ENCODE data around the gene ODAM. TPM values are rescaled to one million over a fixed set of nuclear protein-coding genes. Genes with fewer than 3 reads are reported as not detected.
"Not testable (repeated sequence)": the region's sequence is repeated elsewhere in the genome, so short reads cannot be mapped to it uniquely, and the experiment has no call there.

ODAM gene
- total RNA-seq, 8 experiments from 2014 or later, result 0.40 TPM; not detected in 7

DNA sequence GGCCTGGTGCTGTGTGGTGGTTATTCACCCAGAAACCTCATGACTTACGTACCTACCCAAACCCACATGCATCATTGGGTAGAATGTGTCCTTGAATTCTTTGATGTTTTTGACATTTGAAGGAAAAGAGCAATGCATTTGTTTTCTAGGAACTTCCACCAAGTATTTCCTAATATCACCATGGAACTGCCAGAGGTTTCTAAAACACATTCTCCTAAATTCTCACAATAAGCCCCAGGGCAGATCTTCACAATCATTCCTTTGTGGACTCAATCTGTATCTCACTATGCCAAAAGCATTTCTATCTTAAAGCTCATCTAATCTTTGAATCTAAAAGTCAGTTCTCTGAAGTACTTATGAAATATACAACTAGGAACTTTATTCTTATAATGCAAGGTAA lies 8.3 kb upstream of the ODAM start:
- Histone ChIP-seq H3K4me1 (replicated peaks in 1 of 2) (no peaks in the 10 kb centered on the region), H3K4me3 (no peak overlapping the region), H3K27ac (no peak overlapping the region)
- ATAC-seq (replicated peaks in 6 of 8), result no peak
- 38 to 100% (median 90%) methylated on average over 1 of the region's 1 CpG; no CpG with 5 or more reads in 6 of the 10 experiments for WGBS, 10 experiments
- in situ Hi-C loops (cut with MboI; ENCODE audit: low pct_unique_long_range_greater_than_20kb in 2 of 9, low sequenced_read_pairs in 9 of 9, unreplicated experiment in 9 of 9), result loop anchor here in 3 of 9 experiments (10.0 to 25.0 kb wide), 4 partner anchors 275 to 500 kb away; no protein-coding TSS in a partner anchor

GRCh38 chr4:70190579-70190978 lies 4.9 kb upstream of the ODAM start:
- in situ Hi-C loops (cut with MboI; ENCODE audit: low pct_unique_long_range_greater_than_20kb in 2 of 9, low sequenced_read_pairs in 9 of 9, unreplicated experiment in 9 of 9), result loop anchor here in 3 of 9 experiments (25.0 kb wide), 3 partner anchors 278 to 503 kb away; no protein-coding TSS in a partner anchor
- ATAC-seq (replicated peaks in 6 of 8), result no peak

GRCh38 chr4:70191647-70192046 lies 3.9 kb upstream of the ODAM start:
- H3K27ac ChIP-seq, result no peak overlapping the region
- in situ Hi-C loops (cut with MboI; ENCODE audit: low pct_unique_long_range_greater_than_20kb in 2 of 9, low sequenced_read_pairs in 9 of 9, unreplicated experiment in 9 of 9), result loop anchor here in 3 of 9 experiments (25.0 kb wide), 3 partner anchors 279 to 504 kb away; no protein-coding TSS in a partner anchor
- ATAC-seq (replicated peaks in 6 of 8), result no peak
- WGBS, 10 experiments, result 10 to 100% (median 56%) methylated on average over 1 of the region's 1 CpG; no CpG with 5 or more reads in 4 of the 10 experiments
- no peak overlapping the region for H3K4me3 ChIP-seq
- no peaks in the 10 kb centered on the region for H3K4me1 ChIP-seq (replicated peaks in 1 of 2)

More at GRCh38 chr4:70190579-70190978, 4.9 kb upstream of the ODAM start:
- 58 to 100% (median 100%) methylated on average over 1 of the region's 1 CpG; no CpG with 5 or more reads in 3 of the 10 experiments for WGBS, 10 experiments
- H3K27ac ChIP-seq, result no peak overlapping the region
- no peak overlapping the region for H3K4me3 ChIP-seq
- no peaks in the 10 kb centered on the region for H3K4me1 ChIP-seq (replicated peaks in 1 of 2)

DNA sequence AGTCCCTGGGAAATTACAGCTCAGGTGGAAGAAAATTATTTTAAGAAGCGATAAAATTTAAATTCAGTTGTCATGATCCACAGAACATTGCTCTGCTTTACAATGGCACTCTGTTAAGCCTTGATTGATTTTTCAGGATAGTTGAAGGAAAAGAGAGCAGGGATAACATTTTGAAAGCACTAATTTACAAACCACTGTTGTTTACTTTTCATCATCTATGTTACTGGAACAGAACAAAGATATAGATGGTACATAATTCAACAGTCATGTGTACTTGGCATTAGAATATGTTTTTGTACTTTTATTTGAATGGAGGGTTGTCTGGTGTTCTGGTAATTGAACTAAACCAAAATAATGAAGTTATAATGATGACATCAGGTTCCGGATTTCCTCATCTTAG lies 2.6 kb upstream of the ODAM start:
- no peak for ATAC-seq (replicated peaks in 6 of 8)
- Histone ChIP-seq H3K4me1 (replicated peaks in 1 of 2) (no peaks in the 10 kb centered on the region), H3K27ac (no peak overlapping the region), H3K4me3 (no peak overlapping the region)
- WGBS, 10 experiments, result 0 to 100% (median 91%) methylated on average over 1 to 2 of the region's 2 CpGs; no CpG with 5 or more reads in 1 of the 10 experiments
- in situ Hi-C loops (cut with MboI; ENCODE audit: low pct_unique_long_range_greater_than_20kb in 2 of 9, low sequenced_read_pairs in 9 of 9, unreplicated experiment in 9 of 9), result loop anchor here in 3 of 9 experiments (25.0 kb wide), 3 partner anchors 281 to 506 kb away; no protein-coding TSS in a partner anchor

- in situ Hi-C loops (cut with MboI; ENCODE audit: low pct_unique_long_range_greater_than_20kb in 2 of 9, low sequenced_read_pairs in 9 of 9, unreplicated experiment in 9 of 9), result loop anchor here in 3 of 9 experiments (25.0 kb wide), 3 partner anchors 285 to 510 kb away; no protein-coding TSS in a partner anchor
- Histone ChIP-seq H3K4me1 (replicated peaks in 1 of 2) (no peaks in the 10 kb centered on the region), H3K4me3 (no peak overlapping the region), H3K27ac (no peak overlapping the region)
- 11 to 100% (median 69%) methylated on average over 1 to 2 of the region's 2 CpGs; no CpG with 5 or more reads in 1 of the 10 experiments for WGBS, 10 experiments
- no peak for ATAC-seq (replicated peaks in 6 of 8)
Measured at GRCh38 chr4:70196857-70197256, 1.3 kb downstream of the ODAM start.

DNA sequence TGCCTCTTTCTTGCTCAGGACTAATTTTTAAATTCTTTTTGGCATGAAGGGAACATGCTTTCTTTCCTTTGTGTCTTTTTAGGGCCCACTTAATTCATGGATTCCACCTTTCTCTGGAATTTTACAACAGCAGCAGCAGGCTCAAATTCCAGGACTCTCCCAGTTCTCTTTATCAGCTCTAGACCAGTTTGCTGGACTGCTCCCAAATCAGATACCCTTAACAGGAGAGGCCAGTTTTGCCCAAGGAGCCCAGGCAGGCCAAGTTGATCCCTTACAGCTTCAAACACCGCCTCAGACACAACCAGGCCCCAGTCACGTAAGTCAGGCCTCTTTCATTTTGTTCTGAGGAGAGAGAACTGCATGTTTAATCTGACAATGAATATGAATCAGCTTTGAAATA lies 2.3 kb downstream of the ODAM start:
- no peak for ATAC-seq (replicated peaks in 6 of 8)
- WGBS, 10 experiments, result 6 to 90% (median 78%) methylated on average over 1 to 2 of the region's 2 CpGs; no CpG with 5 or more reads in 2 of the 10 experiments
- in situ Hi-C loops (cut with MboI; ENCODE audit: low pct_unique_long_range_greater_than_20kb in 2 of 9, low sequenced_read_pairs in 9 of 9, unreplicated experiment in 9 of 9), result loop anchor here in 3 of 9 experiments (25.0 kb wide), 3 partner anchors 286 to 511 kb away; no protein-coding TSS in a partner anchor
- H3K27ac ChIP-seq, result no peak overlapping the region
- H3K4me3 ChIP-seq, result no peak overlapping the region
- H3K4me1 ChIP-seq (replicated peaks in 1 of 2), result no peaks in the 10 kb centered on the region

DNA sequence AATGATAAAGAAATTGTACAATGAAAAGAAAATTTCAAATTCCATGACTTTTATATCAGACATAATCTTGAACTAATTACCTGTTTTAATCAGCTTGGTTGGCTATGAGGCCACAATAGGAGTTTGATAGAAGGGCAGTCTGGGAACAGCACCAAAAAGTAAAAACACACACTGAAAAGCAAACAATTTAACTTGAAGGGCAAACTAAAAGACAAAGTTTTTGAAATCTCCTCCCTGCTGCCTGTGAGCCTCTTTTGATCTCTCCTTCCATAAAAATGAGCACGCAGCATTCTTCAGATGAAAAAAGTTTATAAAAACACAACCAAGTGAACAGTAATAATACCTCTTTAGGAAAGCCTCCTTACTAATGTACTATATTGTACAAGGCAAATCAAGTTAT lies 8.1 kb downstream of the ODAM start:
- WGBS, 10 experiments, result 0 to 100% (median 63%) methylated on average over 1 of the region's 1 CpG; no CpG with 5 or more reads in 3 of the 10 experiments
- Histone ChIP-seq H3K4me3 (no peak overlapping the region), H3K4me1 (replicated peaks in 1 of 2) (no peaks in the 10 kb centered on the region), H3K27ac (no peak overlapping the region)
- in situ Hi-C loops (cut with MboI; ENCODE audit: low pct_unique_long_range_greater_than_20kb in 2 of 9, low sequenced_read_pairs in 9 of 9, unreplicated experiment in 9 of 9), result no loop called here
- no peak for ATAC-seq (replicated peaks in 6 of 8)

DNA sequence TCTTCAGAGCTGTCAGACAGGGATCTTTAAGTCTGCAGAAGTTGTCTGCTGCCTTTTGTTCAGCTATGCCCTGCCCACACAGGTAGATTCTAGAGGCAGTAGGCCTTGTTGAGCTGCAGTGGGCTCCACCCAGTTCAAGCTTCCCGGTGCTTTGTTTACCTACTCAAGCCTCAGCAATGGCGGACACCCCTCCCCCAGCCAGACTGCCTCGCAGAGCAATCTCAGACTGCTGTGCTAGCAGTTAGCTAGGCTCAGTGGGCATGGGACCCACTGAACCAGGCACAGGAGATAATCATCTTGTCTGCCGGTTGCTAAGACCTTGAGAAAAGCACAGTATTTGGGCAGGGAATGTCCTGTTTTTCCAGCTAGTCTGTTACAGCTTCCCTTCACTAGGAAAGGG lies 17.2 kb downstream of the ODAM start:
- WGBS, 10 experiments, result 54 to 83% (median 67%) methylated on average over 1 to 3 of the region's 4 CpGs; no CpG with 5 or more reads in 6 of the 10 experiments
- ATAC-seq (replicated peaks in 6 of 8); in situ Hi-C loops (cut with MboI; ENCODE audit: low pct_unique_long_range_greater_than_20kb in 2 of 9, low sequenced_read_pairs in 9 of 9, unreplicated experiment in 9 of 9); H3K4me1 ChIP-seq (replicated peaks in 1 of 2); H3K27ac ChIP-seq; H3K4me3 ChIP-seq: not testable (repeated sequence)

- H3K4me3 ChIP-seq; in situ Hi-C loops (cut with MboI; ENCODE audit: low pct_unique_long_range_greater_than_20kb in 2 of 9, low sequenced_read_pairs in 9 of 9, unreplicated experiment in 9 of 9); H3K4me1 ChIP-seq (replicated peaks in 1 of 2); H3K27ac ChIP-seq: not testable (repeated sequence)
- peak in 3 of 8 experiments; percentile 67 to 77 (median 70) for ATAC-seq (replicated peaks in 6 of 8)
Measured at GRCh38 chr4:70216109-70216508, 20.6 kb downstream of the ODAM start.

- H3K4me1 ChIP-seq (replicated peaks in 1 of 2); in situ Hi-C loops (cut with MboI; ENCODE audit: low pct_unique_long_range_greater_than_20kb in 2 of 9, low sequenced_read_pairs in 9 of 9, unreplicated experiment in 9 of 9); H3K4me3 ChIP-seq; H3K27ac ChIP-seq: not testable (repeated sequence)
- 100% methylated on average over 1 of the region's 1 CpG; no CpG with 5 or more reads in 9 of the 10 experiments for WGBS, 10 experiments
- peak in 3 of 8 experiments; percentile 66 to 69 (median 67) for ATAC-seq (replicated peaks in 6 of 8)
Measured at GRCh38 chr4:70216550-70216949, 21.0 kb downstream of the ODAM start.

GRCh38 chr4:70221389-70221788 lies 25.9 kb downstream of the ODAM start:
- peak in 3 of 8 experiments; percentile 56 to 62 (median 58) for ATAC-seq (replicated peaks in 6 of 8)
- in situ Hi-C loops (cut with MboI; ENCODE audit: low pct_unique_long_range_greater_than_20kb in 2 of 9, low sequenced_read_pairs in 9 of 9, unreplicated experiment in 9 of 9); H3K27ac ChIP-seq; H3K4me1 ChIP-seq (replicated peaks in 1 of 2); H3K4me3 ChIP-seq: not testable (repeated sequence)
- 17 to 100% (median 60%) methylated on average over 1 to 2 of the region's 3 CpGs; no CpG with 5 or more reads in 5 of the 10 experiments for WGBS, 10 experiments

- in situ Hi-C loops (cut with MboI; ENCODE audit: low pct_unique_long_range_greater_than_20kb in 2 of 9, low sequenced_read_pairs in 9 of 9, unreplicated experiment in 9 of 9); H3K27ac ChIP-seq; H3K4me3 ChIP-seq; H3K4me1 ChIP-seq (replicated peaks in 1 of 2): not testable (repeated sequence)
- peak in 3 of 8 experiments; percentile 64 to 76 (median 69) for ATAC-seq (replicated peaks in 6 of 8)
Measured at GRCh38 chr4:70221818-70222217, 26.3 kb downstream of the ODAM start.

- WGBS, 10 experiments, result 0 to 100% (median 57%) methylated on average over 1 to 2 of the region's 2 CpGs
- H3K4me3 ChIP-seq, result no peak within 1 kb of the TSS
- in situ Hi-C loops (cut with MboI; ENCODE audit: low pct_unique_long_range_greater_than_20kb in 2 of 9, low sequenced_read_pairs in 9 of 9, unreplicated experiment in 9 of 9), result no loop called here
- no peak for ATAC-seq (replicated peaks in 6 of 8)
- H3K27ac ChIP-seq, result no peak within 1 kb of the TSS
- H3K4me1 ChIP-seq (replicated peaks in 1 of 2), result no peaks in the 10 kb centered on the region
Measured at GRCh38 chr4:70225824-70226223, 30.3 kb downstream of the ODAM start, which contains the start of gene FDCSP. Gene FDCSP (plus strand): TSS chr4:70226124. CDS start chr4:70231195, 5,071 bp downstream.

- H3K4me1 ChIP-seq (replicated peaks in 1 of 2), result no peaks in the 10 kb centered on the region
- 11 to 100% (median 65%) methylated on average over 1 of the region's 1 CpG; no CpG with 5 or more reads in 2 of the 10 experiments for WGBS, 10 experiments
- ATAC-seq (replicated peaks in 6 of 8), result no peak
- H3K4me3 ChIP-seq, result no peak overlapping the region
- in situ Hi-C loops (cut with MboI; ENCODE audit: low pct_unique_long_range_greater_than_20kb in 2 of 9, low sequenced_read_pairs in 9 of 9, unreplicated experiment in 9 of 9), result no loop called here
- no peak overlapping the region for H3K27ac ChIP-seq
Measured at GRCh38 chr4:70236125-70236524, 40.6 kb downstream of the ODAM start.

All from motor neuron (in vitro differentiated cells).